HepG2 (cell line): ENCODE results near the gene TACC3. TPM values are rescaled to one million over a fixed set of nuclear protein-coding genes. Genes with fewer than 3 reads are reported as not detected.

ENCODE experiments used
- CBFB ChIP-seq: sonication (generic); formaldehyde crosslinking; IDR thresholded peaks from 2 replicates; pipeline ENCODE4 v1.4.0; 2020; ENCODE audit warnings: missing genetic modification reagents
- CEBPG ChIP-seq: IDR thresholded peaks from 2 replicates; pipeline ENCODE4 v1.6.1; 2016
- FOXJ3 ChIP-seq: sonication (generic); formaldehyde crosslinking; IDR thresholded peaks from 2 replicates; pipeline ENCODE4 v1.4.0; 2020; ENCODE audit warnings: missing genetic modification reagents, mild to moderate bottlenecking, borderline replicate concordance
- GATAD2A ChIP-seq: IDR thresholded peaks from 2 replicates; pipeline ENCODE4 v1.6.1; 2016
- HDAC6 ChIP-seq: fragments of 200-600 bp; sonication (generic); IDR thresholded peaks from 2 replicates; pipeline ENCODE4 v1.7.0; 2017; ENCODE audit warnings: mild to moderate bottlenecking, antibody characterized with exemption, low read length, low read depth
- HNRNPL ChIP-seq: fragments of 200-400 bp; formaldehyde crosslinking; IDR thresholded peaks from 2 replicates; pipeline ENCODE4 v1.6.1; 2017; ENCODE audit warnings: mild to moderate bottlenecking, low read depth, low read length
- IRF2 ChIP-seq: IDR thresholded peaks from 2 replicates; pipeline ENCODE4 v1.6.1; 2018; ENCODE audit warnings: missing genetic modification reagents, missing compliant biosample characterization
- ISL2 ChIP-seq: sonication (generic); formaldehyde crosslinking; IDR thresholded peaks from 2 replicates; pipeline ENCODE4 v1.5.0; 2020; ENCODE audit warnings: missing genetic modification reagents
- KAT7 ChIP-seq: IDR thresholded peaks from 2 replicates; pipeline ENCODE4 v1.6.1; 2018; ENCODE audit warnings: borderline replicate concordance, missing compliant biosample characterization
- KDM3A ChIP-seq: IDR thresholded peaks from 2 replicates; pipeline ENCODE4 v1.6.1; 2018; ENCODE audit warnings: low read depth, missing compliant biosample characterization
- MED13 ChIP-seq: sonication (generic); formaldehyde crosslinking; IDR thresholded peaks from 2 replicates; pipeline ENCODE4 v1.5.0; 2020; ENCODE audit warnings: missing genetic modification reagents
- NCOA5 ChIP-seq: sonication (generic); formaldehyde crosslinking; IDR thresholded peaks from 2 replicates; pipeline ENCODE4 v1.4.0; 2020; ENCODE audit warnings: missing genetic modification reagents
- SMARCC2 ChIP-seq: fragments of 450-650 bp; IDR thresholded peaks from 2 replicates; pipeline ENCODE4 v1.6.1; 2017; ENCODE audit warnings: antibody characterized with exemption, mild to moderate bottlenecking
- SMC3 ChIP-seq: IDR thresholded peaks from 2 replicates; pipeline ENCODE4 v1.6.1; 2011; ENCODE audit warnings: low read length, improper control_type of control experiment
- SRSF4 ChIP-seq: fragments of 200-400 bp; formaldehyde crosslinking; IDR thresholded peaks from one replicate; pipeline ENCODE4 v1.6.1; 2018; ENCODE audit warnings: mild to moderate bottlenecking, low read depth, low read length, moderate library complexity; ENCODE audit not compliant: poor library complexity, severe bottlenecking
- TGIF2 ChIP-seq: IDR thresholded peaks from 2 replicates; pipeline ENCODE4 v1.6.1; 2016; ENCODE audit warnings: control low read depth, missing compliant biosample characterization
- WIZ ChIP-seq: sonication (generic); formaldehyde crosslinking; IDR thresholded peaks from 2 replicates; pipeline ENCODE4 v1.5.1; 2020; ENCODE audit warnings: mild to moderate bottlenecking, missing genetic modification reagents
- ZBTB2 ChIP-seq: sonication (generic); formaldehyde crosslinking; IDR thresholded peaks from 2 replicates; pipeline ENCODE4 v1.8.0; 2022; ENCODE audit warnings: low read depth, missing genetic modification reagents
- ZNF207 ChIP-seq: fragments of 450-650 bp; IDR thresholded peaks from 2 replicates; pipeline ENCODE4 v1.6.1; 2016; ENCODE audit warnings: antibody characterized with exemption, borderline replicate concordance
- ZNF230 ChIP-seq: sonication (generic); formaldehyde crosslinking; IDR thresholded peaks from 2 replicates; pipeline ENCODE4 v1.4.0; 2020; ENCODE audit warnings: mild to moderate bottlenecking, missing genetic modification reagents
- ZNF263 ChIP-seq: sonication (generic); formaldehyde crosslinking; IDR thresholded peaks from 2 replicates; pipeline ENCODE4 v1.4.0; 2020; ENCODE audit warnings: missing genetic modification reagents
- ZNF44 ChIP-seq: sonication (generic); formaldehyde crosslinking; IDR thresholded peaks from 2 replicates; pipeline ENCODE4 v1.5.1; 2020; ENCODE audit warnings: mild to moderate bottlenecking, missing genetic modification reagents
- ZNF451 ChIP-seq: sonication (generic); formaldehyde crosslinking; IDR thresholded peaks from 2 replicates; pipeline ENCODE4 v1.5.0; 2020; ENCODE audit warnings: mild to moderate bottlenecking, missing genetic modification reagents
- ZNF468 ChIP-seq: sonication (generic); formaldehyde crosslinking; IDR thresholded peaks from 2 replicates; pipeline ENCODE4 v1.8.0; 2022; ENCODE audit warnings: mild to moderate bottlenecking, moderate library complexity, missing genetic modification reagents
- ZNF552 ChIP-seq: sonication (generic); formaldehyde crosslinking; IDR thresholded peaks from 2 replicates; pipeline ENCODE4 v1.9.0; 2022; ENCODE audit warnings: missing genetic modification reagents, mild to moderate bottlenecking, borderline replicate concordance
- ZNF790 ChIP-seq: sonication (generic); formaldehyde crosslinking; IDR thresholded peaks from 2 replicates; pipeline ENCODE4 v1.8.0; 2022; ENCODE audit warnings: missing genetic modification reagents, mild to moderate bottlenecking, borderline replicate concordance
- ZSCAN9 ChIP-seq: IDR thresholded peaks from 2 replicates; pipeline ENCODE4 v1.6.1; 2016; ENCODE audit warnings: borderline replicate concordance
- polyA plus RNA-seq, 8 experiments: library from polyadenylated mRNA; depleted of rRNA in 3 of 8; stranded (reverse) in 7 of 8; unstranded in 1 of 8; fragments of >200 nt; fragmentation: Illumina TruSeq in 4 of 8; extraction: Trizol in 4 of 8; gene quantifications; 2 replicates each; pipeline versions ENCODE4 v1.2.1 to v1.2.3, GENCODE V29; 2011 to 2016; ENCODE audit warnings: low read depth in 4 of 8, missing spikeins in 1 of 8, mixed read lengths in 1 of 8; ENCODE audit not compliant: insufficient read depth in 1 of 8
- total RNA-seq, 5 experiments: library from RNA; depleted of rRNA; stranded (reverse); fragments of >200 nt; fragmentation: Illumina TruSeq; extraction: Trizol; gene quantifications; 2 replicates each; pipeline ENCODE4 v1.2.3, GENCODE V29; 2016; ENCODE audit warnings: low read depth in 1 of 5
- TF ChIP-seq, protein P1 (sequence below): sonication (generic); formaldehyde crosslinking; IDR thresholded peaks from 2 replicates; pipeline ENCODE4 v1.4.0; 2020; ENCODE audit warnings: missing genetic modification reagents, borderline replicate concordance
- TF ChIP-seq, protein P2 (sequence below): sonication (generic); formaldehyde crosslinking; IDR thresholded peaks from 2 replicates; pipeline ENCODE4 v1.8.1; 2023; ENCODE audit warnings: mild to moderate bottlenecking, inconsistent platforms, moderate library complexity, missing genetic modification reagents, borderline replicate concordance

The TACC3 gene
- total and polyA plus RNA-seq, 2 of the 13 experiments (the other 11 are each of a cell fraction or from before 2014, with no cell fraction given) = 20.3 to 21.2 TPM

- TF ChIP-seq ZNF468 (no peak), ZNF207 (no peak), ZNF451 (peak; percentile 19; the same call in 1 of the 2 replicates), HDAC6 (no peak), ZSCAN9 (CRISPR knock-in tag) (no peak), KAT7 (CRISPR knock-in tag) (peak; percentile 50; the same call in 1 of the 2 replicates), CBFB (CRISPR knock-in tag) (0 out of 2 replicates have a peak, but pooled peaks have one; percentile 21), HNRNPL (peak; percentile 95), NCOA5 (CRISPR knock-in tag) (0 out of 2 replicates have a peak, but pooled peaks have one; percentile 14), TGIF2 (CRISPR knock-in tag) (peak; percentile 70; the same call in 1 of the 2 replicates), SRSF4 (no peak), SMC3 (peak; percentile 66; the same call in 1 of the 2 replicates), ZNF230 (CRISPR knock-in tag) (no peak), ZNF790 (no peak), KDM3A (CRISPR knock-in tag) (peak; percentile 86; the same call in 1 of the 2 replicates), GATAD2A (peak; percentile 80), ZBTB2 (CRISPR knock-in tag) (no peak), ZNF552 (CRISPR knock-in tag) (0 out of 2 replicates have a peak, but pooled peaks have one; percentile 4), CEBPG (peak; percentile 56), WIZ (CRISPR knock-in tag) (no peak), ZNF263 (CRISPR knock-in tag) (peak; percentile 51; the same call in 1 of the 2 replicates), IRF2 (CRISPR knock-in tag) (peak; percentile 66; the same call in 1 of the 2 replicates), ISL2 (CRISPR knock-in tag) (no peak), FOXJ3 (peak; percentile 52; the same call in 1 of the 2 replicates), MED13 (CRISPR knock-in tag) (0 out of 2 replicates have a peak, but pooled peaks have one; percentile 47), ZNF44 (no peak), SMARCC2 (no peak)
- TF ChIP-seq, protein P1, sequence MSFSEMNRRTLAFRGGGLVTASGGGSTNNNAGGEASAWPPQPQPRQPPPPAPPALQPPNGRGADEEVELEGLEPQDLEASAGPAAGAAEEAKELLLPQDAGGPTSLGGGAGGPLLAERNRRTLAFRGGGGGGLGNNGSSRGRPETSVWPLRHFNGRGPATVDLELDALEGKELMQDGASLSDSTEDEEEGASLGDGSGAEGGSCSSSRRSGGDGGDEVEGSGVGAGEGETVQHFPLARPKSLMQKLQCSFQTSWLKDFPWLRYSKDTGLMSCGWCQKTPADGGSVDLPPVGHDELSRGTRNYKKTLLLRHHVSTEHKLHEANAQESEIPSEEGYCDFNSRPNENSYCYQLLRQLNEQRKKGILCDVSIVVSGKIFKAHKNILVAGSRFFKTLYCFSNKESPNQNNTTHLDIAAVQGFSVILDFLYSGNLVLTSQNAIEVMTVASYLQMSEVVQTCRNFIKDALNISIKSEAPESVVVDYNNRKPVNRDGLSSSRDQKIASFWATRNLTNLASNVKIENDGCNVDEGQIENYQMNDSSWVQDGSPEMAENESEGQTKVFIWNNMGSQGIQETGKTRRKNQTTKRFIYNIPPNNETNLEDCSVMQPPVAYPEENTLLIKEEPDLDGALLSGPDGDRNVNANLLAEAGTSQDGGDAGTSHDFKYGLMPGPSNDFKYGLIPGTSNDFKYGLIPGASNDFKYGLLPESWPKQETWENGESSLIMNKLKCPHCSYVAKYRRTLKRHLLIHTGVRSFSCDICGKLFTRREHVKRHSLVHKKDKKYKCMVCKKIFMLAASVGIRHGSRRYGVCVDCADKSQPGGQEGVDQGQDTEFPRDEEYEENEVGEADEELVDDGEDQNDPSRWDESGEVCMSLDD (CRISPR knock-in tag) = 0 out of 2 replicates have a peak, but pooled peaks have one; percentile 48
- TF ChIP-seq, protein P2, sequence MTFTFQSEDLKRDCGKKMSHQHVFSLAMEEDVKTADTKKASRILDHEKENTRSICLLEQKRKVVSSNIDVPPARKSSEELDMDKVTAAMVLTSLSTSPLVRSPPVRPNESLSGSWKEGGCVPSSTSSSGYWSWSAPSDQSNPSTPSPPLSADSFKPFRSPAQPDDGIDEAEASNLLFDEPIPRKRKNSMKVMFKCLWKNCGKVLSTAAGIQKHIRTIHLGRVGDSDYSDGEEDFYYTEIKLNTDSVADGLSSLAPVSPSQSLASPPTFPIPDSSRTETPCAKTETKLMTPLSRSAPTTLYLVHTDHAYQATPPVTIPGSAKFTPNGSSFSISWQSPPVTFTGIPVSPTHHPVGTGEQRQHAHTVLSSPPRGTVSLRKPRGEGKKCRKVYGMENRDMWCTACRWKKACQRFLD (CRISPR knock-in tag) = 0 out of 2 replicates have a peak, but pooled peaks have one; percentile 37
Observed at GRCh38 chr4:1746265-1746691, 25.0 kb downstream of the TACC3 start (continued).
